OCI-LY1 (cell line): ENCODE results near the gene CIRBP.

Source experiments
- H2AFZ ChIP-seq: fragments of 200-600 bp; sonication (generic), shearing (Covaris generic); 2 replicates; pipeline ENCODE4 v1.6.0; 2014; ENCODE audit warnings: antibody characterized with exemption, mild to moderate bottlenecking, low read length
- H3F3A ChIP-seq: fragments of 200-600 bp; sonication (generic), shearing (Covaris generic); 2 replicates; pipeline ENCODE4 v1.6.0; 2014; ENCODE audit warnings: mild to moderate bottlenecking, antibody characterized with exemption, low read length, moderate library complexity; ENCODE audit not compliant: insufficient read depth
- H3K27ac ChIP-seq: fragments of 200-600 bp; sonication (generic); 2 replicates; pipeline ENCODE4 v1.5.1; 2014; ENCODE audit warnings: low read length, mixed run types, mild to moderate bottlenecking, low read depth; ENCODE audit not compliant: poor library complexity, severe bottlenecking
- H3K27me3 ChIP-seq: fragments of 200-600 bp; sonication (generic); 2 replicates; pipeline ENCODE4 v1.6.0; 2014; ENCODE audit warnings: antibody characterized with exemption, mild to moderate bottlenecking, low read length, moderate library complexity; ENCODE audit not compliant: insufficient read depth
- H3K36me3 ChIP-seq: fragments of 200-600 bp; sonication (generic); 2 replicates; pipeline ENCODE4 v1.6.1; 2014; ENCODE audit warnings: mild to moderate bottlenecking, antibody characterized with exemption, low read length, moderate library complexity, mixed read lengths; ENCODE audit not compliant: insufficient read depth
- H3K4me1 ChIP-seq: fragments of 200-600 bp; sonication (generic); 2 replicates; pipeline ENCODE4 v1.5.1; 2014; ENCODE audit warnings: mild to moderate bottlenecking, low read length, moderate library complexity; ENCODE audit not compliant: insufficient read depth, severe bottlenecking
- H3K4me2 ChIP-seq: fragments of 200-600 bp; sonication (generic), shearing (Covaris generic); 2 replicates; pipeline ENCODE4 v1.6.1; 2014; ENCODE audit warnings: low read length
- H3K4me3 ChIP-seq: fragments of 200-600 bp; sonication (generic); 2 replicates; pipeline ENCODE4 v1.5.1; 2014; ENCODE audit warnings: low read length, low read depth, mild to moderate bottlenecking, mixed read lengths; ENCODE audit not compliant: poor library complexity, severe bottlenecking
- H3K79me2 ChIP-seq: fragments of 200-600 bp; shearing (Covaris generic); 2 replicates; pipeline ENCODE4 v1.6.1; 2016; ENCODE audit warnings: mixed run types, low read length, mixed read lengths; ENCODE audit not compliant: insufficient read depth
- H3K9ac ChIP-seq: fragments of 200-600 bp; sonication (generic), shearing (Covaris generic); 2 replicates; pipeline ENCODE4 v1.6.1; 2014; ENCODE audit warnings: mild to moderate bottlenecking, low read length, mixed read lengths
- H3K9me2 ChIP-seq: fragments of 200-600 bp; sonication (generic), shearing (Covaris generic); 2 replicates; pipeline ENCODE4 v1.6.1; 2014; ENCODE audit warnings: low read depth, mild to moderate bottlenecking, low read length, mixed read lengths
- H3K9me3 ChIP-seq: fragments of 200-600 bp; shearing (Covaris generic); 2 replicates; pipeline ENCODE4 v1.6.1; 2014; ENCODE audit warnings: low read length, mixed read lengths
- H4K20me1 ChIP-seq: fragments of 200-600 bp; sonication (generic), shearing (Covaris generic); 2 replicates; pipeline ENCODE4 v1.6.0; 2016; ENCODE audit warnings: mild to moderate bottlenecking, low read length; ENCODE audit not compliant: insufficient read depth
- EZH2 ChIP-seq: fragments of 200-600 bp; sonication (generic), shearing (Covaris generic); IDR thresholded peaks from 2 replicates; pipeline ENCODE4 v1.8.0; 2017; ENCODE audit warnings: borderline replicate concordance, mixed run types, mild to moderate bottlenecking, antibody characterized with exemption, low read length, moderate library complexity, mixed read lengths
- TF ChIP-seq, protein P1 (sequence below): fragments of 200-600 bp; sonication (generic), shearing (Covaris generic); IDR thresholded peaks from 2 replicates; pipeline ENCODE4 v1.5.1; 2017; ENCODE audit warnings: mild to moderate bottlenecking, antibody characterized with exemption, low read length, moderate library complexity, mixed read lengths

CIRBP gene

DNA sequence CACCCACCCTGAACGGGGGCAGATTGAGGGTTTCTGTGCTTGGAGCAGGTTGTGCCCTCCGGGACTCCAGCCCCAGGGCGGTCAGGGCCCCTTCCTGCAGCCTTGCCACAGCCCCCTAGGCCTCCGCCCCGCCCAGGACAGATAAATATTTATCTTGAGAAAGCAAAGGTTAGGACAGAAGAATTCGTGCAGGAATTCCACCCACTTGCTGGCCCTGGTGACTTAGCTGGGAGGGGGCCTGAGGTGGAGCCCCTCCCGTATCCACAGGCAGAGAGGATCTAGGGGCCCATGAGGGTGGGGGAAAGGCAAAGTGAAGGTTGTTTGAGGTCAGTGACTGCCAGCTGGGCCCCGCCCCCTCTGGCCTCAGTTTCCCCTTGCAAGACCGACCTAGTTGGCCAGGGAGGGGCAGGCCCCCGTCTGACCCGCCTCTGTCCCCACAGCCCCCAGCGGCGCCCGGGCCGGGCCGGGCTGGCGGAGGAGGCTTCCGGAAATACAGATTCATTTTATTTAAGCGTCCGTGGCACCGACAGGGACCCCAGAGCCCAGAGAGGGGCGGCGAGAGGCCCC, 15.5 kb upstream of the CIRBP start:
- H3K9me2 ChIP-seq = no peaks in the 10 kb centered on the region
- peaks cover 52% of the 10 kb centered on the region for H3K36me3 ChIP-seq
- H3K27ac ChIP-seq = peak overlapping the region; percentile 95
- no peaks in the 10 kb centered on the region for H3K27me3 ChIP-seq
- peaks cover 35% of the 10 kb centered on the region for H3K4me1 ChIP-seq
- H3K9me3 ChIP-seq = no peaks in the 10 kb centered on the region
- no peaks in the 10 kb centered on the region for H3F3A ChIP-seq
- no peaks in the 10 kb centered on the region for H4K20me1 ChIP-seq
- TF ChIP-seq, protein P1, sequence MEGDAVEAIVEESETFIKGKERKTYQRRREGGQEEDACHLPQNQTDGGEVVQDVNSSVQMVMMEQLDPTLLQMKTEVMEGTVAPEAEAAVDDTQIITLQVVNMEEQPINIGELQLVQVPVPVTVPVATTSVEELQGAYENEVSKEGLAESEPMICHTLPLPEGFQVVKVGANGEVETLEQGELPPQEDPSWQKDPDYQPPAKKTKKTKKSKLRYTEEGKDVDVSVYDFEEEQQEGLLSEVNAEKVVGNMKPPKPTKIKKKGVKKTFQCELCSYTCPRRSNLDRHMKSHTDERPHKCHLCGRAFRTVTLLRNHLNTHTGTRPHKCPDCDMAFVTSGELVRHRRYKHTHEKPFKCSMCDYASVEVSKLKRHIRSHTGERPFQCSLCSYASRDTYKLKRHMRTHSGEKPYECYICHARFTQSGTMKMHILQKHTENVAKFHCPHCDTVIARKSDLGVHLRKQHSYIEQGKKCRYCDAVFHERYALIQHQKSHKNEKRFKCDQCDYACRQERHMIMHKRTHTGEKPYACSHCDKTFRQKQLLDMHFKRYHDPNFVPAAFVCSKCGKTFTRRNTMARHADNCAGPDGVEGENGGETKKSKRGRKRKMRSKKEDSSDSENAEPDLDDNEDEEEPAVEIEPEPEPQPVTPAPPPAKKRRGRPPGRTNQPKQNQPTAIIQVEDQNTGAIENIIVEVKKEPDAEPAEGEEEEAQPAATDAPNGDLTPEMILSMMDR = no peak
- TF ChIP-seq EZH2 = no peak
- peak overlapping the region; percentile 85; the same call in 1 of the 2 replicates for H3K4me2 ChIP-seq
- no peaks in the 10 kb centered on the region for H3K79me2 ChIP-seq
- H3K9ac ChIP-seq = peak overlapping the region; percentile 91; the same call in 1 of the 2 replicates
- no peak overlapping the region for H2AFZ ChIP-seq
- H3K4me3 ChIP-seq = peak overlapping the region; percentile 76

DNA sequence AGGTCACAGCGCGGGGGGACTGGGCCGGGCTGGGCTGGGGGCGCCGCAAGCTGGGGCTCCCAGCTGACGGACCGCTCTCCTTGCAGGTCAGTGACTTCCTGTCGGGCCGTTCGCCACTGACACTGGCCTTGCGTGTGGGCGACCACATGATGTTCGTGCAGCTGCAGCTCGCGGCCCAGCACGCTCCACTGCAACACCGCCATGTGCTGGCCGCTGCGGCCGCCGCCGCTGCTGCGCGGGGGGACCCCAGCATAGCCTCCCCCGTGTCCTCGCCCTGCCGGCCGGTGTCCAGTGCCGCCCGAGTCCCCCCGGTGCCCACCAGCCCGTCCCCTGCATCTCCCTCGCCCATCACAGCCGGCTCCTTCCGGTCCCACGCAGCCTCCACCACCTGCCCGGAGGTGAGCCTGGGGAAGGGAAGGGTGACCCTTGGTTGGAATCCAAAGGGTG, 15.0 kb upstream of the CIRBP start:
- Histone ChIP-seq H3K9me2 (no peaks in the 10 kb centered on the region), H3K27me3 (no peaks in the 10 kb centered on the region), H3K79me2 (no peaks in the 10 kb centered on the region), H3K9ac (no peak overlapping the region), H3K4me3 (no peak overlapping the region), H3K36me3 (peaks cover 52% of the 10 kb centered on the region), H4K20me1 (no peaks in the 10 kb centered on the region), H2AFZ (no peak overlapping the region), H3K4me2 (no peak overlapping the region), H3K9me3 (no peaks in the 10 kb centered on the region), H3K27ac (no peak overlapping the region), H3K4me1 (peaks cover 40% of the 10 kb centered on the region), H3F3A (no peaks in the 10 kb centered on the region)
- no peak for TF ChIP-seq EZH2
- TF ChIP-seq, protein P1 = no peak

DNA sequence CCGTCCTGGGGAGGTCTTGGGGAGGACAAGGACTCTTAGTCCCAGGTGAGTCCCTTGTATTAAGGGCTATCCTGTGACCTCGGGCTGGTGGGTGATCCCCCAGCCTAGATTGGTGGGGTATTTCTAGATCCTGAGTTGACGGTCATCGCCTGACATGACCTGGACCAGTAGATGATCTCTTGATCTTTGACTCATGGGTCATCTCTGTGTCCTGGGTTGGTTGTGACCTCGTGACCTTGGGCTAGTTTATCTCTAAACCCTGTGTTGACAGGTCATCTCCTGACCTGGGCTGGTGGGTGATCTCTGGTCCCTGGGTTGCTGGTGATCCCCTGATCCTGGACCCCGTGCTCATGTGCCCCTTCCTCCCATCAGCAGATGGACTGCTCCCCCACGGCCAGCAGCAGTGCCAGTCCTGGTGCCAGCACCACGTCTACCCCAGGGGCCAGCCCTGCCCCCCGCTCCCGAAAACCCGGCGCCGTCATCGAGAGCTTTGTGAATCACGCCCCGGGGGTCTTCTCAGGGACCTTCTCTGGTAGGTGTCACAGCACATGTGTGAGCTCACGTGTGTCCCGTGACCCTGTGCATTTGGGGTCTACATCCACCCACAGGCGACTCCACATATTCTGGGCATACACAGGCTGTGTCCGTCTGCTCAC, 14.5 kb upstream of the CIRBP start:
- Histone ChIP-seq H3K4me2 (no peak overlapping the region), H3K79me2 (no peaks in the 10 kb centered on the region), H3K4me1 (peaks cover 46% of the 10 kb centered on the region)

More for the DNA sequence above, 14.5 kb upstream of the CIRBP start:
- Histone ChIP-seq H3K36me3 (peaks cover 52% of the 10 kb centered on the region), H3K27me3 (no peaks in the 10 kb centered on the region), H4K20me1 (no peaks in the 10 kb centered on the region), H3F3A (peaks cover 2% of the 10 kb centered on the region; the same call in 1 of the 2 replicates), H3K9me3 (no peaks in the 10 kb centered on the region), H3K4me3 (no peak overlapping the region), H2AFZ (no peak overlapping the region), H3K9ac (no peak overlapping the region), H3K27ac (no peak overlapping the region), H3K9me2 (no peaks in the 10 kb centered on the region)
- TF ChIP-seq, protein P1 = no peak
- TF ChIP-seq EZH2 = no peak
